Fibroblast of lung (primary cell): ENCODE data around the gene SPTLC1.

Source experiments
- CTCF ChIP-seq, 2 donors: IDR thresholded peaks in 1 of 2; conservative IDR thresholded peaks in 1 of 2; 1 replicate in 1 of 2; 2 replicates in 1 of 2; pipeline ENCODE4 v1.5.1; 2011 to 2012; ENCODE audit warnings: low read length in 2 of 2, control low read depth in 1 of 2, inconsistent platforms in 1 of 2, low read depth in 1 of 2, mild to moderate bottlenecking in 1 of 2
- EZH2 ChIP-seq: IDR thresholded peaks from 2 replicates; pipeline ENCODE4 v1.5.1; 2012; ENCODE audit warnings: low read length, control low read depth, mild to moderate bottlenecking; ENCODE audit errors: missing control alignments

- no peak for TF ChIP-seq CTCF (conservative IDR thresholded peaks at IDR 0.05 in 1 of 2, IDR thresholded peaks at IDR 0.05 in 1 of 2; ENCODE audit: low read depth in 1 of 2, low read length in 2 of 2)
- TF ChIP-seq EZH2: no peak
Measured at GRCh38 chr9:92004045-92004392, 111.2 kb downstream of the SPTLC1 start.
